HG03066 (cell line): ENCODE results near the gene VEGFD.
"Not testable (repeated sequence)": the region's sequence is repeated elsewhere in the genome, so short reads cannot be mapped to it uniquely, and the experiment has no call there.

ENCODE experiments used
- ATAC-seq: cut with Tn5 transposase; IDR thresholded peaks from one replicate; pipeline ENCODE4 v1.9.1; 2021; ENCODE audit warnings: low read depth; ENCODE audit not compliant: unreplicated experiment

Gene VEGFD

DNA sequence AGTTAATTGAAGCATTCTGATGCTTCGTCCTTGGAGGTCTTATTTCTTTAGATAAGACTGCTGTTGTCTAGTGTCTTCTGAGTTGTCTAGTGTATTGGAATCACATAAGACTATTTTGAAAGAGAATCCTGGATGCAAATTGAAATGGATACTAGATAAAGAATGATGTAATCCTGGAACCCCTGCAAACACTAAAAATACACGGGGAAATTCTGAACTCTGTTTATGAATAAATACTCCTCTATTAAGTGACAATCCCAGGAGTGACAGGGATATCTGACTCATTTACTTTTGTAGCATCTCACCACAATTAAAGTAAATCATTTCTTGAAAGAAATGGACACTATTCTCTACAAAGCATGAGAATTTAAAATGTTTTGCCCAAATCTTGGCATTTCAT lies 69.7 kb downstream of the VEGFD start:
- no peak for ATAC-seq

DNA sequence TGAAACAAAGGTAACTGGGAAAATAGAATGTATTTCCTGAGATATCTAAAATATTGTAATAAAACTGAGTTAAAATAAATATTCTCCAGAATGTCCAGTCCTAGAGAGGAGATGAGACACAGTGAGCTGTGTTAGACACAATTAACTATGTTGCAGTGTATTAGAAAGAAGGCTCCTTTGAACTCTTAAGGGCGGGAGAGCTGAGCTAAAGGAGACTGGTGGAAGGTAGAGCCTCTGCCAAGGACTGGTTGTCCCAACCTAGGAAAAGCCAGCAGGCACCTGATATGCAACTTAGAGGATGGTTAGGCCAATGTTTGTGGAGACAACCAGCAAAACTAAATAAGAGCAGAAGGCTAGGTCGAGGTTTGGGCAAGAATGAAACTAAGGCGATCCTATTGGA lies 73.1 kb downstream of the VEGFD start:
- ATAC-seq = no peak

DNA sequence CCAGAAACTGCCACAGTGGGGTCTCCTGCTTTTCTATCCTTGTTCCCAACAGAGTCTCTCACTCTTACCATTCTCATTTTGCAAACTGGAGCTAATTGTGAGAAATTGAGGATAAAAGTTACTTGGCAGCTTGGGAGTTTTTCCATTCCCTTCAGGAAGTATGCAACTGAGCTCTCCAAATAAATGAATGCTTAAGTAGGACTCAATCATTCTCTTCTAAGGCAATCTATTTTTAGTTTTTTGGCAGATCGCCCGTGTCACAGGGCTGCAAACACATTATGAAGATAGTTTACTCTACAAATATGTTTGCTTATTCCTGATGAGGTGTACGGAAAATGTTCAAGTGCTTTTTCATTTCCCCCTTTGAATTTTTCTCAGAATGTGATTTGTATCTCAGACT lies 74.1 kb downstream of the VEGFD start:
- ATAC-seq = no peak

DNA sequence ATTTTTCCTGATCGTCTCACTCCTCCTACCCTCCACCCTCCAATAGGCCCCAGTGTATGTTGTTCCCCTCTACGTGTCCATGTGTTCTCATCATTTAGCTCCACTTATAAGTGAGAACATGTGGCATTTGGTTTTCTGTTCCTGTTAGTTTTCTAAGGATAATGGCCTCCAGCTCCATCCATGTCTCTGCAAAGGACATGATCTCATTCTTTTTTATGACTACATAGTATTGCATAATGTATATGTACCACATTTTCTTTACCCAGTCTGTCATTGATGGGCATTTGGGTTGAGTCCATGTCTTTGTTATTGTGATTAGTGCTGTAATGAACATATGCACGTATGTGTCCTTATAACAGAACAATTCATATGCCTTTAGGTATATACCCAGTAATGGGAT lies 78.3 kb downstream of the VEGFD start:
- not testable (repeated sequence) for ATAC-seq

DNA sequence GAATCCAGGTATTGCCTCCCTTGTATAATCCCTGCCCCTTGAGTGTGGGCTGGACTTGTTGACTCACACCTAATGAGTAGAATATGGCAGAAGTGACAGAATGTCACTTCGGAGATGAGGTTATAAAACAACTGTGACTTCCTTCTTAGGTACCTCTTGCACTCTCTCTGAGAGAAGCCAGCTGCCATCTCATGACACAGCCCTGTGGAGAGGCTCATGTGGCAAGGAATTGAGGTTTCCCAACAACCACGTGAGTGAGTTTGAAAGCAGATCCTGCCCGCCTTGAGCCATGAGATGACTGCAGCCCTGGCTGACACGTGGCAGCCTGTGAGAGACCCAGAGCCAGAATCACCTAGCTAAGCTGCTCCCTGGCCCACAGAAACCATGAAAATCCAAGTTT lies 82.3 kb downstream of the VEGFD start:
- ATAC-seq = peak; percentile 35

DNA sequence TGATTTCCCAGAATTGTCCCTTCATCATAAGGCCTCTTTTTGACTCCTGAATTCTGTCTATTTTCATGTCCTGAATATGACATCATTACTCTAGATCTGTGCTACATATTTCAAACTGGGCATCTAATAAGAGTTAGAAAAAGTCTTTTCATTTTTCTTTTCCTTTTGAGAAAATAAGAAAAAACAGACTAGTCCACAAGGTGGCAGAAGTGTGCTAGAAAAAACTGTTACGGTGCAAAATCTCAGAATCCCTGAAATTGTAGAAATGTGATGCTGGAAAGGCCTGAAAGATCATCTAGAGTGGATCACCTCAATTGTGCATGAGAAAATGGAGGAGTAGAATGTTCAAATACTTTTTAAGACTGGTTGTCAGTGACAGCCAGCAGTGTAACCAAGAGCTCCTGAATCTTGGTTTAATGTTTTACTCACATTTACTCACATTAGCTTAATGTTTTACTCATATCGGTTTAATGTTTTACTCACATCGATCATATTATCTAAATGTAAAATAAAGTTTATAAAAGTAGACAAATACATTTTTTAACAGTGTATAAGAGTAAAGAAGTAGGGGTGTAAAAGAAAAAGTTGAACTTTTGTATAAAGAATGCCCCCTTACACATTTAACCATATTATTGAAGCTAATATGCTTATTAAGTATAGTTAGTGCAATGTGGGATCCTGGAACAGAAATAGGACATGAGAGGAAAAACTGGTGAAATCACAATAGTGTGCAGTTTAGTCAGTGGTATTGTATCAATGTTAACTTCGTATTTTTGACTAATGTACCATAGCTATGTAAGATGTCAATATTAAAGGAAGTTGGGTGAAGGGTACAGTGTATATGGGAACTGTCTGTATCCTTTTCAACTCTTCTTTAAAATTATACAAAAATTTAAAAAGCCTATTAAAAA lies 84.0 kb downstream of the VEGFD start:
- no peak for ATAC-seq

DNA sequence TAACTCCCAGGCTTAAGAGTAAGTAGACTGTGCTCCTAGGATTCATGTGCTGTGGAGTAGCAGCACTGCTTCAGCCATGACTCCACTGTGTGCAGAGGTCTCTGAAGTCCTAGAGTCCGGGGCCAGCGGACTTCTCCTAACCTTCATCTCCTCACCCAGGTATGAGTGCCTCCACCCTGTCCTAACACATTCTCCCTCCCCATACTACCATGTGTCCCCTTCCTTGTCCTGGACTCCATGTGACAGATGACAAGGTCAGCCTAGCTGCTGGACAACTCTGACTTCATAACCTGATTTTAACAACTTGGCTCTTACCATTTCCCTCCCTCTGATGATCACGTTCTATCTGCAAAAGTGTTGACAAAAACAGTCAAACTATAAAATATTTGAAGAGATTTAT lies 85.4 kb downstream of the VEGFD start:
- ATAC-seq = no peak

DNA sequence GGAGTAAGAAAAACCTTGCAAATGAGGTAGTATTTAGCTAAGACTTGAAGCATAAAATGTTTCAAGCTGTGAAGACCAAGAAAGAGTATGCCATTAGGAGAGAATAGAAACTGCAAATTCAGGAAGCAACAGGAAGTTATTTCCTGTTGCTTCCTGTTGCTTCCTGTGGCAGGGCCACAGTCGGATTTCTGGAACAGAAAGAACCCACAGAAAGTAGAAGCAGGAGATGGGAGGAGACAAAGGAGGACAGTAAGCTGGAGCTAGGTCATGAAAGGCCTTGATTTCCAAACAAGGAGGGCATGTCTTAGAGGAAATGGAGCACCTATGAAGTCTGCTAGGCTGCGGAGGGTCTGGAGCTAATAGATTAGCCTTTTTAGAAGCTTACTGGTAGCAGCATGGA lies 86.0 kb downstream of the VEGFD start:
- ATAC-seq = no peak
